Choroid plexus epithelial cell (primary cell): ENCODE measurements around the gene SLC6A7.

Experiments
- DNase-seq: peaks from one replicate; pipeline ENCODE4 v3.0.0-alpha.2; 2010; ENCODE audit warnings: low read depth
- H3K4me3 ChIP-seq: 2 replicates; pipeline ENCODE4 v1.5.1; 2011; ENCODE audit warnings: low read depth, mild to moderate bottlenecking, control low read depth, low read length, moderate library complexity
- CTCF ChIP-seq: conservative IDR thresholded peaks from 2 replicates; pipeline ENCODE4 v1.5.1; 2011; ENCODE audit warnings: low read depth, mild to moderate bottlenecking, control low read depth, inconsistent platforms, low read length, moderate library complexity

Gene SLC6A7

GRCh38 chr5:150182774-150183173 lies 7.1 kb upstream of the SLC6A7 start:
- no peak for TF ChIP-seq CTCF
- no peak overlapping the region for H3K4me3 ChIP-seq
- DNase-seq, result no peak

- DNase-seq, result no peak
- TF ChIP-seq CTCF, result no peak
- no peak overlapping the region for H3K4me3 ChIP-seq
These were observed 6.4 kb upstream of the SLC6A7 start for GRCh38 chr5:150183436-150183835.

GRCh38 chr5:150184006-150184405 lies 5.9 kb upstream of the SLC6A7 start:
- DNase-seq, result no peak
- H3K4me3 ChIP-seq, result no peak overlapping the region

GRCh38 chr5:150184990-150185912 lies 4.6 kb upstream of the SLC6A7 start:
- DNase-seq, result no peak
- H3K4me3 ChIP-seq, result no peak overlapping the region
- TF ChIP-seq CTCF, result no peak

More at GRCh38 chr5:150184006-150184405, 5.9 kb upstream of the SLC6A7 start:
- TF ChIP-seq CTCF, result no peak

GRCh38 chr5:150186137-150186536 lies 3.7 kb upstream of the SLC6A7 start:
- TF ChIP-seq CTCF, result no peak
- no peak for DNase-seq
- no peak overlapping the region for H3K4me3 ChIP-seq

- no peak overlapping the region for H3K4me3 ChIP-seq
- no peak for DNase-seq
- TF ChIP-seq CTCF, result no peak
These were observed 3.0 kb upstream of the SLC6A7 start for GRCh38 chr5:150186897-150187296.
